ENCODE results near the gene ARHGEF26. TPM values are rescaled to one million over a fixed set of nuclear protein-coding genes. Genes with fewer than 3 reads are reported as not detected.

The ARHGEF26 gene
- total RNA-seq, 1 donor from 2014 or later = 18.4 TPM

- no peak for DNase-seq (ENCODE audit: low spot score)
Measured at GRCh38 chr3:154250291-154250690, 129.1 kb downstream of the ARHGEF26 start.

DNA sequence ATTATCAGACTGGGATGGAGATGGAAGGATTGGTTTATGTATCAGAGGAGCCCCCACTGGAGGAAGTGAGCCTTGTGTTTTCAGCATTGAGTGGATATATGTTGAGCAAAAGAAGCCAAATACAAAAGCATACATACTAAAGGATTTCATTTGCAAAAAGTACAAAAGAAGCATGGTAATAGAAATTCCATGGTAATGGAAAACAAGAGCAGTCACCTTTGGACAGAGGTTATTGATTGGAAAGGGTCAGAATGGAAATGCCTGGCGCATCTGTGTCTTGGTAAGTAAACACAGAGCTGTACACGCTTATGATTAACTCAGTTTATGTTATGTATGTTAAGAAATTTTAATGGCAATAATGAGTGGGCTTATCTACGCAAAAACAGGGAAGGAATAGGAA is 130.4 kb downstream of the ARHGEF26 start:
- DNase-seq (ENCODE audit: low spot score) = no peak

GRCh38 chr3:154252759-154253638 is 131.8 kb downstream of the ARHGEF26 start:
- DNase-seq (ENCODE audit: low spot score) = peak; percentile 94

GRCh38 chr3:154254527-154254926 is 133.3 kb downstream of the ARHGEF26 start:
- no peak for DNase-seq (ENCODE audit: low spot score)

- DNase-seq (ENCODE audit: low spot score) = no peak
Measured at GRCh38 chr3:154273381-154273780, 152.2 kb downstream of the ARHGEF26 start.

GRCh38 chr3:154274348-154274747 is 153.2 kb downstream of the ARHGEF26 start:
- no peak for DNase-seq (ENCODE audit: low spot score)

- no peak for DNase-seq (ENCODE audit: low spot score)
Measured at GRCh38 chr3:154275292-154275691, 154.1 kb downstream of the ARHGEF26 start.

- no peak for DNase-seq (ENCODE audit: low spot score)
Measured at GRCh38 chr3:154275965-154276364, 154.8 kb downstream of the ARHGEF26 start.

GRCh38 chr3:154280161-154280560 is 159.0 kb downstream of the ARHGEF26 start:
- DNase-seq (ENCODE audit: low spot score) = no peak

DNA sequence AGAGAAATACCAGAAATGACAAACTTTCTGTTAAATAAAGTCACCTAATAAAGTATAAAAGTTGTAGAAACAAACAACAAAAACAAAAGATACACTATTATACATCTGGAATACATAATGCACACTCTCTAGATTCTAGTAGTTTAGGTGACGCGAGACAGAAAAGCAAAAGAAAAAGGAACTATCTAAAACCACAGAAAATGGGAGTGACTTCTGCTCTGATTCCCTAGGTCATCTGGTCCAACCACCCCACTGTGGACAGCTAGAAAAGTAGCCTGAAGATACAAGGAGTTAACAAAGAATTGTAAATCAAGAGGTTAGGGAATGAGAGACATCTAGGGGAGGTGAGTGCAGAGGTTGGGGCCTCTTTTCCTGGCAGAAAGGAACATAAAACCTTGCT is 164.0 kb downstream of the ARHGEF26 start:
- DNase-seq (ENCODE audit: low spot score) = no peak

GRCh38 chr3:154290187-154290586 is 169.0 kb downstream of the ARHGEF26 start:
- DNase-seq (ENCODE audit: low spot score) = no peak

- DNase-seq (ENCODE audit: low spot score) = no peak
Measured at GRCh38 chr3:154294016-154294415, 172.8 kb downstream of the ARHGEF26 start.

- no peak for DNase-seq (ENCODE audit: low spot score)
Measured at GRCh38 chr3:154301561-154301960, 180.4 kb downstream of the ARHGEF26 start.

GRCh38 chr3:154304116-154304786 is 183.1 kb downstream of the ARHGEF26 start:
- no peak for DNase-seq (ENCODE audit: low spot score)

DNA sequence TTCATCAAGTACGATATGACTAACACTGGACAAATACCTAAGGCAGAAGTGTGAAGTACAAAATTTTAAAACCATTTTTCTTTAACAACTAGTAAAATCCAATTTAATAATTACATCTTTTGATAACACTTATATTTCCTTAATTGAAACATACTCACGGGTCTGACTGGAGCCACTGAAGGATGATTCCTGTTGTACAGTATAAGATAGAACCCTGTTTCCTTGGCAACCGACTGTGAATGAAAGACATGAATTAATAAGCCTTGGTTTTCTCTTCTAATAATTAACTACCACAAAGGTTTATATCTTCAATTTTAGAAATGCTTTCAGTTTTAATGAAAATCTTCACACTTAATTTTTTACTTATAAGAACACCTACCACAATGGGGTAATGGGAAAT is 183.7 kb downstream of the ARHGEF26 start:
- DNase-seq (ENCODE audit: low spot score) = no peak

DNA sequence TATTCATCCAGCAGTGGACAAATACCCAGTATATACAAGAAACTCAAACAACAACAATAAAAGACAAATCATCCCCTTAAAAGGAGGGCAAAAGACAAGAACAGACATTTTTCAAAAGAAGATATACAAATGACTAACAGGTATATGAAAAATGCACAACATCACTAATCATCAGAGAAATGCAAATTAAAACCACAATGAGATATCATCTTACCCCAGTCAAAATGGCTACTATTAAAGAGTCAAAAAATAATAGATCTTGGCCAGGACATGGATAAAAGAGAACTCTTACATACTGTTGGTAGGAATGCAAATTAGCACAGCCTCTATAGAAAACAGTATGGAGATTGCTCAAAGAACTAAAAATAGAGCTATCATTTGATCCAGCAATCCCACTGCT is 186.2 kb downstream of the ARHGEF26 start:
- no peak for DNase-seq (ENCODE audit: low spot score)

Other genes with a start within 250 kb of the ARHGEF26 start
- 72.3 TPM for gene DHX36, start 203.1 kb downstream of the ARHGEF26 start, total RNA-seq